ENCODE data around the gene SLC22A5.
A peak's percentile ranks its signal among the peaks of the same experiment; 100 is the strongest.

Gene SLC22A5

GRCh38 chr5:132435447-132435846 is 65.9 kb downstream of the SLC22A5 start:
- no peak overlapping the region; the same call in 1 of the 2 replicates for H3K4me2 ChIP-seq (ENCODE audit: insufficient read depth, low read length)
- peaks cover 75% of the 10 kb centered on the region for H4K20me1 ChIP-seq (ENCODE audit: insufficient read depth, low read length)

DNA sequence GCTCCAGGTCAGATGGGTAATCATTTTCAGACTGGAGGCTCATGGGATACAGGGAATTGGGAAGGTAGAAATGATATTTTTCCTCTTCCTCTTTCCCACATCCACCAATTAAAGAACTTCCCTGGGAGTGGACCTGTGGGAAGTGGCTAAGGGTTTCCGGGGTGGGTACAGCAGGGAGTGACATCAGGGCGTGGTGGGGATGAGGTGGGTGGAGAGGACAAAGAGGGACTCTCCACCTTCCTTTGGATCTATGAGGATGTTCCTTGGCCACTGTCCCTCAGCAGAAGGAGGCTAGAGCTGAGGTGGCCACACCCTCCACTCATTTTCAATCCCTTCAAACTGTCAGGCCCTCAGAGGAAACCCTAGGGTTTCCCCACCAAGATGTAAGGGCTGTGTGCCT is 66.4 kb downstream of the SLC22A5 start:
- H3K27me3 ChIP-seq (ENCODE audit: insufficient read depth, low read length, poor library complexity), result no peaks in the 10 kb centered on the region
- no peak overlapping the region for H3K4me3 ChIP-seq (ENCODE audit: low read depth in 1 of 2, low read length in 2 of 2)
- H3K9me3 ChIP-seq (ENCODE audit: insufficient read depth, low read length, severe bottlenecking), result no peaks in the 10 kb centered on the region
- DNase-seq, result no peak
- no peak overlapping the region for H3K4me2 ChIP-seq (ENCODE audit: insufficient read depth, low read length)
- peaks cover 78% of the 10 kb centered on the region for H4K20me1 ChIP-seq (ENCODE audit: insufficient read depth, low read length)
- no peak for TF ChIP-seq CTCF (IDR thresholded peaks at IDR 0.05; ENCODE audit: borderline replicate concordance, extremely low read depth, low read length, poor library complexity, severe bottlenecking)
- no peak overlapping the region for H2AFZ ChIP-seq (ENCODE audit: low read depth, low read length)
- ATAC-seq (ENCODE audit: insufficient read depth, low read depth), result no peak
- H3K4me1 ChIP-seq (ENCODE audit: insufficient read depth, low read length), result peaks cover 88% of the 10 kb centered on the region
- H3K27ac ChIP-seq (ENCODE audit: low read length), result peak overlapping the region; percentile 67
- peaks cover 82% of the 10 kb centered on the region for H3K36me3 ChIP-seq (ENCODE audit: insufficient read depth, low read length)
- H3K9ac ChIP-seq (ENCODE audit: low read depth, low read length), result no peak overlapping the region
- H3K79me2 ChIP-seq (ENCODE audit: insufficient read depth, low read length), result peaks cover 99% of the 10 kb centered on the region

More at GRCh38 chr5:132435447-132435846, 65.9 kb downstream of the SLC22A5 start:
- H3K36me3 ChIP-seq (ENCODE audit: insufficient read depth, low read length), result peaks cover 82% of the 10 kb centered on the region
- peak overlapping the region; percentile 73 for H3K27ac ChIP-seq (ENCODE audit: low read length)
- H3K79me2 ChIP-seq (ENCODE audit: insufficient read depth, low read length), result peaks cover 99% of the 10 kb centered on the region
- H3K9me3 ChIP-seq (ENCODE audit: insufficient read depth, low read length, severe bottlenecking), result no peaks in the 10 kb centered on the region
- peaks cover 88% of the 10 kb centered on the region for H3K4me1 ChIP-seq (ENCODE audit: insufficient read depth, low read length)
- no peak overlapping the region for H2AFZ ChIP-seq (ENCODE audit: low read depth, low read length)
- DNase-seq, result no peak
- H3K9ac ChIP-seq (ENCODE audit: low read depth, low read length), result peak overlapping the region; percentile 10; the same call in 1 of the 2 replicates
- H3K27me3 ChIP-seq (ENCODE audit: insufficient read depth, low read length, poor library complexity), result no peaks in the 10 kb centered on the region
- no peak overlapping the region for H3K4me3 ChIP-seq (ENCODE audit: low read depth in 1 of 2, low read length in 2 of 2)
- no peak for TF ChIP-seq EZH2 (IDR thresholded peaks at IDR 0.05; ENCODE audit: borderline replicate concordance, low read depth, low read length, severe bottlenecking)
- TF ChIP-seq CTCF (IDR thresholded peaks at IDR 0.05; ENCODE audit: borderline replicate concordance, extremely low read depth, low read length, poor library complexity, severe bottlenecking), result no peak
- ATAC-seq (ENCODE audit: insufficient read depth, low read depth), result no peak

DNA sequence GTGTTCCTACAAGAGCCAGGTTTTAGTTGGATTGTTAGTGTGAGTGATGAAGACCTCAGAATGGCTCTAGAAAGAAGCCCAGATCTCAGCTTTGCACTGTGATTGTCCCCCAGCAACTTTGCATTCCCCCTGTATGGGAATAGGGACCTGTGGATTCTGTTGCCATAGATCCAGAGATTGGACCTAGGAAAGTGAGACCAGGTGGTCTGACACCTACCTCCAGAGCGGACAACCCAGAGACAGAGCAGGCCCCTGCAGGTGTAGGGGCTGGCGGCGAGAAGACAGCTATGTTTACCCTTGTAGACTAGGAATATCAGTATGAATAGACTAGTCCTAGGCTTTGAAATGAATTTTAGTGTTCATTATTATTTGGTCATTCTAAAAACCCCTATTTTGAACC is 67.4 kb downstream of the SLC22A5 start:
- H3K27me3 ChIP-seq (ENCODE audit: insufficient read depth, low read length, poor library complexity), result no peaks in the 10 kb centered on the region
- DNase-seq, result no peak
- H2AFZ ChIP-seq (ENCODE audit: low read depth, low read length), result no peak overlapping the region
- ATAC-seq (ENCODE audit: insufficient read depth, low read depth), result no peak
- peaks cover 79% of the 10 kb centered on the region for H3K4me1 ChIP-seq (ENCODE audit: insufficient read depth, low read length)
- peak overlapping the region; percentile 79 for H3K27ac ChIP-seq (ENCODE audit: low read length)
- H3K4me3 ChIP-seq (ENCODE audit: low read depth in 1 of 2, low read length in 2 of 2), result no peak overlapping the region
- peaks cover 99% of the 10 kb centered on the region for H3K79me2 ChIP-seq (ENCODE audit: insufficient read depth, low read length)
- H4K20me1 ChIP-seq (ENCODE audit: insufficient read depth, low read length), result peaks cover 76% of the 10 kb centered on the region
- H3K4me2 ChIP-seq (ENCODE audit: insufficient read depth, low read length), result peak overlapping the region; percentile 12; the same call in 1 of the 2 replicates
- H3K9ac ChIP-seq (ENCODE audit: low read depth, low read length), result peak overlapping the region; percentile 25
- H3K36me3 ChIP-seq (ENCODE audit: insufficient read depth, low read length), result peaks cover 81% of the 10 kb centered on the region
- no peak for TF ChIP-seq EZH2 (IDR thresholded peaks at IDR 0.05; ENCODE audit: borderline replicate concordance, low read depth, low read length, severe bottlenecking)
- TF ChIP-seq CTCF (IDR thresholded peaks at IDR 0.05; ENCODE audit: borderline replicate concordance, extremely low read depth, low read length, poor library complexity, severe bottlenecking), result no peak
- H3K9me3 ChIP-seq (ENCODE audit: insufficient read depth, low read length, severe bottlenecking), result no peaks in the 10 kb centered on the region
